SH-SY5Y (cell line): Measurements from ENCODE around the gene DNAJB1.

Experiments
- GATA2 ChIP-seq: IDR thresholded peaks from 2 replicates; pipeline ENCODE4 v1.6.1; 2011; ENCODE audit warnings: mild to moderate bottlenecking, low read depth, low read length
- GATA3 ChIP-seq: IDR thresholded peaks from 2 replicates; pipeline ENCODE4 v1.6.1; 2011; ENCODE audit warnings: low read depth, mild to moderate bottlenecking, low read length, moderate library complexity

DNA sequence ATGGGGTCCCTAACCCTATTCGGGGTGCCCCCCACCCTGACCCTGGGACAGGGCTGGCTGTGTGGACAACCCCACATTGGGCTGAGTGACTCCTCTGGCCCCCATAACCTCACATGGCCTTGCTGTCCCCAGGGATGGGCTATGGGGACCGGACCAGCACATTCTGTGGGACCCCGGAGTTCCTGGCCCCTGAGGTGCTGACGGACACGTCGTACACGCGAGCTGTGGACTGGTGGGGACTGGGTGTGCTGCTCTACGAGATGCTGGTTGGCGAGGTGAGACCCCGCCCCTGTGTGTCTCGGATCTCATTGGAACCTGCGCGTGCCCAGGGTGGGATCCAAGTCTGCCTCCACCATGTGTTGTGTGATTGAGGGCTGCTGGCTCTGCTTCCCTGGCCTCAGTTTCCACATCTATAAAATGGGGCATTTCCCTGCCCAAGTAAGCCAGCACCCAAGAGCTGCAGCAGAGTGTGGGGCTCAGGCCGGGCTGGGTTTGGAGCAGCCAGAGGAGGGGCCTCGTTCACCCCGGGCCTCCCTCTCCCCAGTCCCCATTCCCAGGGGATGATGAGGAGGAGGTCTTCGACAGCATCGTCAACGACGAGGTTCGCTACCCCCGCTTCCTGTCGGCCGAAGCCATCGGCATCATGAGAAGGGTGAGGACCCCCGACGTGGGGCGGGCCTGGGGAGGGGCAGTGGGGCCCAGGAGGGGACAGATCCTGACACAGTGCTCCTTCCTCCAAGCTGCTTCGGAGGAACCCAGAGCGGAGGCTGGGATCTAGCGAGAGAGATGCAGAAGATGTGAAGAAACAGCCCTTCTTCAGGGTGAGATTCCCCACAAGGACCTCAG lies 47.9 kb downstream of the DNAJB1 start:
- TF ChIP-seq GATA3 (no peak), GATA2 (no peak)
